Upper lobe of right lung (tissue), 1 donor: ENCODE measurements around the gene RRAS. TPM values are rescaled to one million over a fixed set of nuclear protein-coding genes. Genes with fewer than 3 reads are reported as not detected.

ENCODE experiments used
- ATAC-seq: fragments of 200-7000 bp; cut with Tn5 transposase; one replicate; pipeline ENCODE4 v1.9.1; 2020; ENCODE audit warnings: mild to moderate bottlenecking, moderate library complexity
- DNase-seq: peaks from one replicate; pipeline ENCODE4 v3.0.0-alpha.2; 2020
- H3K27ac ChIP-seq: fragments of 200-600 bp; one replicate; pipeline ENCODE4 v1.8.0; 2022
- H3K27me3 ChIP-seq: fragments of 200-600 bp; one replicate; pipeline ENCODE4 v1.8.0; 2022; ENCODE audit warnings: mild to moderate bottlenecking
- H3K36me3 ChIP-seq: fragments of 200-600 bp; one replicate; pipeline ENCODE4 v1.8.0; 2022
- H3K4me1 ChIP-seq: fragments of 200-600 bp; one replicate; pipeline ENCODE4 v1.8.0; 2022
- H3K4me3 ChIP-seq: fragments of 200-600 bp; one replicate; pipeline ENCODE4 v1.8.0; 2022; ENCODE audit warnings: mild to moderate bottlenecking
- H3K9me3 ChIP-seq: fragments of 200-600 bp; one replicate; pipeline ENCODE4 v1.8.0; 2022
- CTCF ChIP-seq: fragments of 200-600 bp; IDR thresholded peaks from one replicate; pipeline ENCODE4 v1.8.0; 2022; ENCODE audit warnings: antibody characterized with exemption
- intact Hi-C: fragments of 100-400 bp; cut with DNase I; formaldehyde crosslinking; loops from one replicate; pipeline ENCODE4 v1.11.0; 2022
- total RNA-seq: library from RNA; stranded (reverse); fragmentation: NEBNext Ultra II Directional; extraction: Animal tissue kit (Norgen Biotek cat#: 25700); gene quantifications from one replicate; pipeline ENCODE4 v1.2.1, GENCODE V29; 2021
- donor health status: DM: no; HTN: yes; CAD: no; lungs with severe emphysema.

RRAS gene
- total RNA-seq, 1 donor from 2014 or later = 138 TPM

GRCh38 chr19:49665036-49665350 is 25.1 kb upstream of the RRAS start:
- intact Hi-C loops = no loop called here
- ATAC-seq = no peak

GRCh38 chr19:49664171-49665035 is 24.5 kb upstream of the RRAS start:
- TF ChIP-seq CTCF = peak; percentile 13
- peak; percentile 96 for DNase-seq
- Histone ChIP-seq H3K27ac (peak overlapping the region; percentile 76), H3K9me3 (no peaks in the 10 kb centered on the region), H3K4me1 (peaks cover 16% of the 10 kb centered on the region), H3K27me3 (no peaks in the 10 kb centered on the region), H3K4me3 (peak overlapping the region; percentile 94), H3K36me3 (peaks cover 32% of the 10 kb centered on the region)
- ATAC-seq = peak; percentile 90
- intact Hi-C loops = no loop called here

More at GRCh38 chr19:49665036-49665350, 25.1 kb upstream of the RRAS start:
- peak overlapping the region; percentile 94 for H3K4me3 ChIP-seq
- H3K27ac ChIP-seq = peak overlapping the region; percentile 76
- no peaks in the 10 kb centered on the region for H3K27me3 ChIP-seq
- DNase-seq = no peak
- H3K9me3 ChIP-seq = no peaks in the 10 kb centered on the region
- TF ChIP-seq CTCF = no peak
- H3K36me3 ChIP-seq = peaks cover 29% of the 10 kb centered on the region
- H3K4me1 ChIP-seq = peaks cover 16% of the 10 kb centered on the region

- Histone ChIP-seq H3K9me3 (no peaks in the 10 kb centered on the region), H3K4me1 (peaks cover 16% of the 10 kb centered on the region), H3K27me3 (no peaks in the 10 kb centered on the region), H3K27ac (peak overlapping the region; percentile 76), H3K36me3 (peaks cover 42% of the 10 kb centered on the region), H3K4me3 (no peak overlapping the region)
- no peak for ATAC-seq
- DNase-seq = no peak
- no peak for TF ChIP-seq CTCF
- intact Hi-C loops = no loop called here
These were observed 23.3 kb upstream of the RRAS start for GRCh38 chr19:49663224-49663623.

GRCh38 chr19:49662011-49662410 is 22.1 kb upstream of the RRAS start:
- H3K36me3 ChIP-seq = peaks cover 54% of the 10 kb centered on the region
- H3K9me3 ChIP-seq = no peaks in the 10 kb centered on the region
- H3K27me3 ChIP-seq = no peaks in the 10 kb centered on the region
- ATAC-seq (no peak), DNase-seq (no peak)
- no peak overlapping the region for H3K4me3 ChIP-seq
- no peak overlapping the region for H3K27ac ChIP-seq
- peaks cover 16% of the 10 kb centered on the region for H3K4me1 ChIP-seq
- intact Hi-C loops = no loop called here
- TF ChIP-seq CTCF = no peak

GRCh38 chr19:49660338-49660961 is 20.5 kb upstream of the RRAS start:
- intact Hi-C loops = no loop called here
- Histone ChIP-seq H3K27me3 (no peaks in the 10 kb centered on the region), H3K4me1 (peaks cover 7% of the 10 kb centered on the region), H3K4me3 (no peak overlapping the region), H3K27ac (no peak overlapping the region), H3K9me3 (no peaks in the 10 kb centered on the region), H3K36me3 (peaks cover 70% of the 10 kb centered on the region)
- DNase-seq (no peak), ATAC-seq (no peak)
- TF ChIP-seq CTCF = no peak
